ENCODE data around the gene PCSK5. TPM values are rescaled to one million over a fixed set of nuclear protein-coding genes. Genes with fewer than 3 reads are reported as not detected.

The PCSK5 gene
- total RNA-seq, 1 experiment from 2014 or later = 7.5 TPM

DNA sequence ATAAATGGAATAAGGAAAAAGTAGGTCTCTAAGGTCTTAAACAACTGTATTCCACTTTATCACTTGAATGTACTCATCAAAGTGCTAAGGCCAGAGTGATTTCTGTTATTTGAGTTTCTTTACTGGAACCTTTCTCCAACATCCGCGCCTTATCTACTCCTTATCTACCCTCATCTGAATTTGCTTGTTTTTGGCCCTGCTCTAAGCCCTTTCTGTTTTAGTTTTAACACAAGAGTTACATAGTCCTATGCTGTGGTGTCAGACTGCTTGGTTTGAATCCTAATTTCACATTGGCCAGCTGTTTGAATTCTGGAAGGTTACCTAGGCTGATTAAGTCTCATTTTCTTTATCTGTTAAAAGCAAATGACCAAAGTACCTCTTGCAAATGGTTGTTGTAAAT is 128.3 kb downstream of the PCSK5 start:
- no peaks in the 10 kb centered on the region for H3K36me3 Mint-ChIP-seq (ENCODE audit: insufficient read depth in 1 of 3, low read depth in 3 of 3)

More for the DNA sequence above, 128.3 kb downstream of the PCSK5 start:
- no peaks in the 10 kb centered on the region for H3K79me2 ChIP-seq (ENCODE audit: insufficient read depth, low read length)
- H2AK5ac ChIP-seq (ENCODE audit: insufficient read length, low read length) = no peak overlapping the region
- no peak overlapping the region for H3K4me3 Mint-ChIP-seq
- no CpG with 5 or more reads among the region's 2 CpGs for whole genome bisulfite sequencing (ENCODE audit: extremely low coverage, insufficient read length, low lambda C conversion rate)
- H2BK120ac ChIP-seq (ENCODE audit: low read depth, low read length, poor library complexity, severe bottlenecking) = no peak overlapping the region
- H3T11ph ChIP-seq (ENCODE audit: low read length) = no peak overlapping the region
- no peak overlapping the region for H3K4me2 ChIP-seq (ENCODE audit: insufficient read depth, insufficient read length, low read length)
- no peak overlapping the region for H3K14ac ChIP-seq (ENCODE audit: insufficient read depth, low read length)
- H3K27me3 ChIP-seq (ENCODE audit: insufficient read depth, low read length) = no peaks in the 10 kb centered on the region
- no peaks in the 10 kb centered on the region for H4K20me1 ChIP-seq (ENCODE audit: control insufficient read depth, insufficient read depth, insufficient read length)
- H4K5ac ChIP-seq (ENCODE audit: insufficient read length, low read depth, low read length) = no peak overlapping the region
- no peaks in the 10 kb centered on the region for H3K23me2 ChIP-seq (ENCODE audit: insufficient read length, low read depth, low read length, poor library complexity, severe bottlenecking)
- no peak overlapping the region for H3K4ac ChIP-seq (ENCODE audit: low read depth, low read length)
- no peak overlapping the region for H4K91ac ChIP-seq (ENCODE audit: insufficient read length, low read depth, low read length)
- H3K79me1 ChIP-seq (ENCODE audit: insufficient read depth, low read depth, low read length, poor library complexity, severe bottlenecking) = no peaks in the 10 kb centered on the region
- H3K18ac ChIP-seq (ENCODE audit: insufficient read length, low read depth, low read length) = no peak overlapping the region
- H2AFZ ChIP-seq (ENCODE audit: low read length) = no peak overlapping the region
- no peak overlapping the region for H3K23ac ChIP-seq (ENCODE audit: insufficient read length, low read depth, low read length)
- no peaks in the 10 kb centered on the region for H3K27me3 Mint-ChIP-seq (ENCODE audit: low read depth)
- H2BK15ac ChIP-seq (ENCODE audit: low read depth, low read length) = no peak overlapping the region
- DNase-seq = no peak
- H3K27ac ChIP-seq (ENCODE audit: insufficient read length, low read depth, low read length) = no peak overlapping the region
- no peak overlapping the region for H3K56ac ChIP-seq (ENCODE audit: insufficient read length, low read depth, low read length)
- H2BK12ac ChIP-seq (ENCODE audit: insufficient read length, low read depth, low read length) = no peak overlapping the region
- peaks cover 13% of the 10 kb centered on the region; the same call in 1 of the 2 replicates for H3K4me1 ChIP-seq (ENCODE audit: insufficient read depth, low read length)
- TF ChIP-seq, protein P1, sequence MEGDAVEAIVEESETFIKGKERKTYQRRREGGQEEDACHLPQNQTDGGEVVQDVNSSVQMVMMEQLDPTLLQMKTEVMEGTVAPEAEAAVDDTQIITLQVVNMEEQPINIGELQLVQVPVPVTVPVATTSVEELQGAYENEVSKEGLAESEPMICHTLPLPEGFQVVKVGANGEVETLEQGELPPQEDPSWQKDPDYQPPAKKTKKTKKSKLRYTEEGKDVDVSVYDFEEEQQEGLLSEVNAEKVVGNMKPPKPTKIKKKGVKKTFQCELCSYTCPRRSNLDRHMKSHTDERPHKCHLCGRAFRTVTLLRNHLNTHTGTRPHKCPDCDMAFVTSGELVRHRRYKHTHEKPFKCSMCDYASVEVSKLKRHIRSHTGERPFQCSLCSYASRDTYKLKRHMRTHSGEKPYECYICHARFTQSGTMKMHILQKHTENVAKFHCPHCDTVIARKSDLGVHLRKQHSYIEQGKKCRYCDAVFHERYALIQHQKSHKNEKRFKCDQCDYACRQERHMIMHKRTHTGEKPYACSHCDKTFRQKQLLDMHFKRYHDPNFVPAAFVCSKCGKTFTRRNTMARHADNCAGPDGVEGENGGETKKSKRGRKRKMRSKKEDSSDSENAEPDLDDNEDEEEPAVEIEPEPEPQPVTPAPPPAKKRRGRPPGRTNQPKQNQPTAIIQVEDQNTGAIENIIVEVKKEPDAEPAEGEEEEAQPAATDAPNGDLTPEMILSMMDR (conservative IDR thresholded peaks at IDR 0.05) = no peak
- H2BK5ac ChIP-seq (ENCODE audit: insufficient read length, low read length) = no peak overlapping the region
- H3K4me1 Mint-ChIP-seq = peaks cover 32 to 40% of the 10 kb centered on the region in 2 experiments
- H3K9me3 ChIP-seq (ENCODE audit: control insufficient read depth, low read depth, low read length) = no peaks in the 10 kb centered on the region
- H2BK20ac ChIP-seq (ENCODE audit: low read depth, low read length, poor library complexity, severe bottlenecking) = no peak overlapping the region
- no peak overlapping the region for H3K9ac ChIP-seq (ENCODE audit: extremely low read depth, insufficient read length, low read length)
- H3K9me3 Mint-ChIP-seq = no peaks in the 10 kb centered on the region
- no peak overlapping the region for H3K27ac Mint-ChIP-seq
- H4K8ac ChIP-seq (replicated peaks; ENCODE audit: insufficient read length, low read depth, low read length) = no peak overlapping the region

Measured in H9 (cell line).